Measurements from ENCODE around the gene MYH7. TPM values are rescaled to one million over a fixed set of nuclear protein-coding genes. Genes with fewer than 3 reads are reported as not detected.

The MYH7 gene
- polyA plus RNA-seq, 1 experiment = not detected

GRCh38 chr14:23445773-23446172, 10.3 kb upstream of the MYH7 start:
- ChIA-PET POLR2A (no interaction called here), CTCF (interaction anchor here (0.6 kb wide), 1 partner anchor 83 kb away, joined by 4 read pairs; no protein-coding TSS in a partner anchor)
- H3K27me3 ChIP-seq (ENCODE audit: control insufficient read depth, insufficient read depth, low read length) = peaks cover 9% of the 10 kb centered on the region
- no peak for TF ChIP-seq CTCF (IDR thresholded peaks at IDR 0.05; ENCODE audit: low read depth, low read length)
- no peak for DNase-seq (ENCODE audit: low read depth, low spot score)
- no peak overlapping the region for H3K4me3 ChIP-seq (ENCODE audit: low read depth, low read length)
- H3K27ac ChIP-seq (ENCODE audit: low read depth, low read length) = no peak overlapping the region
- no peaks in the 10 kb centered on the region for H3K9me3 ChIP-seq (ENCODE audit: control insufficient read depth, insufficient read depth, low read length)

- Histone ChIP-seq H3K27ac (ENCODE audit: low read depth, low read length) (no peak overlapping the region), H3K4me3 (ENCODE audit: low read depth, low read length) (no peak overlapping the region), H3K27me3 (ENCODE audit: control insufficient read depth, insufficient read depth, low read length) (peaks cover 11% of the 10 kb centered on the region), H3K9me3 (ENCODE audit: control insufficient read depth, insufficient read depth, low read length) (no peaks in the 10 kb centered on the region)
- CTCF ChIA-PET = interaction anchor here (1.4 kb wide), 1 partner anchor 64 kb away, joined by 6 read pairs; no protein-coding TSS in a partner anchor
- POLR2A ChIA-PET = no interaction called here
- TF ChIP-seq CTCF (IDR thresholded peaks at IDR 0.05; ENCODE audit: low read depth, low read length) = no peak
- no peak for DNase-seq (ENCODE audit: low read depth, low spot score)
These were observed 8.9 kb upstream of the MYH7 start for GRCh38 chr14:23444314-23444713.

GRCh38 chr14:23443881-23444280, 8.4 kb upstream of the MYH7 start:
- Histone ChIP-seq H3K4me3 (ENCODE audit: low read depth, low read length) (no peak overlapping the region), H3K27me3 (ENCODE audit: control insufficient read depth, insufficient read depth, low read length) (peaks cover 9% of the 10 kb centered on the region), H3K27ac (ENCODE audit: low read depth, low read length) (no peak overlapping the region), H3K9me3 (ENCODE audit: control insufficient read depth, insufficient read depth, low read length) (no peaks in the 10 kb centered on the region)
- no peak for DNase-seq (ENCODE audit: low read depth, low spot score)
- TF ChIP-seq CTCF (IDR thresholded peaks at IDR 0.05; ENCODE audit: low read depth, low read length) = no peak
- POLR2A ChIA-PET = no interaction called here
- CTCF ChIA-PET = interaction anchor here (1.4 kb wide), 1 partner anchor 64 kb away, joined by 6 read pairs; no protein-coding TSS in a partner anchor

GRCh38 chr14:23443411-23443812, 8.0 kb upstream of the MYH7 start:
- Histone ChIP-seq H3K4me3 (ENCODE audit: low read depth, low read length) (no peak overlapping the region), H3K27ac (ENCODE audit: low read depth, low read length) (no peak overlapping the region), H3K9me3 (ENCODE audit: control insufficient read depth, insufficient read depth, low read length) (no peaks in the 10 kb centered on the region), H3K27me3 (ENCODE audit: control insufficient read depth, insufficient read depth, low read length) (peaks cover 10% of the 10 kb centered on the region)
- DNase-seq (ENCODE audit: low read depth, low spot score) = no peak
- ChIA-PET CTCF (no interaction called here), POLR2A (no interaction called here)
- no peak for TF ChIP-seq CTCF (IDR thresholded peaks at IDR 0.05; ENCODE audit: low read depth, low read length)

- POLR2A ChIA-PET = no interaction called here
These were observed 7.4 kb upstream of the MYH7 start for GRCh38 chr14:23442721-23443356.

More at GRCh38 chr14:23442721-23443356, 7.4 kb upstream of the MYH7 start:
- no peak for DNase-seq (ENCODE audit: low read depth, low spot score)
- no peak overlapping the region for H3K27ac ChIP-seq (ENCODE audit: low read depth, low read length)
- CTCF ChIA-PET = no interaction called here
- no peak overlapping the region for H3K4me3 ChIP-seq (ENCODE audit: low read depth, low read length)
- no peaks in the 10 kb centered on the region for H3K9me3 ChIP-seq (ENCODE audit: control insufficient read depth, insufficient read depth, low read length)
- TF ChIP-seq CTCF (IDR thresholded peaks at IDR 0.05; ENCODE audit: low read depth, low read length) = no peak
- H3K27me3 ChIP-seq (ENCODE audit: control insufficient read depth, insufficient read depth, low read length) = peaks cover 13% of the 10 kb centered on the region

Measured in AG04450 (cell line).